GM18868 (cell line): ENCODE data around the gene UNK.
"Not testable (repeated sequence)": the region's sequence is repeated elsewhere in the genome, so short reads cannot be mapped to it uniquely, and the experiment has no call there.

Source experiments
- ATAC-seq: cut with Tn5 transposase; IDR thresholded peaks from one replicate; pipeline ENCODE4 v1.9.1; 2021; ENCODE audit warnings: mild to moderate bottlenecking, moderate library complexity; ENCODE audit not compliant: unreplicated experiment

Gene UNK

DNA sequence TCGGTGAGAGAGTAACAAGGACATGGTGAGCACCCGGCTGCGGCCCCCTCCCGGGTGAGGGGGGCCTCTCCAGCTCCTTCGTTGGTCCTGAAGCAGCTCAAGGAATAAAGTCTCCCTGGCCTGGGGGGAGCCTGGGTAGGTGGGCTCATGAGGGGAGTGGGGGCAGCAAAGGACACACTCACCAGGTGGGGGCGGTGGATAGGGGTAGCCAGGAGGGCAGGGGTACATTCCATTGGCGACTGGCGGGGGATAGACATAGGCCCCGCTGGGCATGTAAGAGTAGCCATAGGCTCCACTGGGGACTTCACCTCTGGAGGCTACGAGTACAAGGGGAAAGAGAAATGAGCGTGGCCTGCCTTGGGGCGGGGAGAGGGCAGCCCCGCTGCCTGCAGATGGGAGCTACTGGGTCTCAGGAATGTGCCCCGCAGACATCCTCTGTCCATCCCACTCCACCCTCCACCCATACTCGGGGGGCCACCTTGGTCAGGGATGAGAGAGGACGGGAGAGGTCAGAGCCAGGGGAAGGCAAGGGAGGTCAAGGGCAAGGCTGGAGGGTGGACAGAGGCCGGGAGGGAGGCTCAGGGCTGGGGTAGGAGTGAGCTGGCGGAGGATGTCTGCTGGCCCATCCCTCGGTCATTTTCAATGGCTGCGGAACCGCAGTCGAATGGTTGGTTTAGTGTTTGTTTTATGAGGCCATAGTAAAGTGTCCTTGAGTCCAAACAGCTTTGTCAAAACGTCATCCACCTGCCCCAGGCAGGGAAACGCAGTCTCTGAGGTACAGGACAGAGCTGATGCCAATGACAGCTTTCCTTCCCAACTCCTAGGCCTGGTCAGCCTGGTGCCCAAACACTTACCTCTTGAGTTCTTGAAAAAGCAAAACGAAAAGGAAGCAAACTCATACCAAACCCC is 63.3 kb downstream of the UNK start:
- ATAC-seq = no peak

DNA sequence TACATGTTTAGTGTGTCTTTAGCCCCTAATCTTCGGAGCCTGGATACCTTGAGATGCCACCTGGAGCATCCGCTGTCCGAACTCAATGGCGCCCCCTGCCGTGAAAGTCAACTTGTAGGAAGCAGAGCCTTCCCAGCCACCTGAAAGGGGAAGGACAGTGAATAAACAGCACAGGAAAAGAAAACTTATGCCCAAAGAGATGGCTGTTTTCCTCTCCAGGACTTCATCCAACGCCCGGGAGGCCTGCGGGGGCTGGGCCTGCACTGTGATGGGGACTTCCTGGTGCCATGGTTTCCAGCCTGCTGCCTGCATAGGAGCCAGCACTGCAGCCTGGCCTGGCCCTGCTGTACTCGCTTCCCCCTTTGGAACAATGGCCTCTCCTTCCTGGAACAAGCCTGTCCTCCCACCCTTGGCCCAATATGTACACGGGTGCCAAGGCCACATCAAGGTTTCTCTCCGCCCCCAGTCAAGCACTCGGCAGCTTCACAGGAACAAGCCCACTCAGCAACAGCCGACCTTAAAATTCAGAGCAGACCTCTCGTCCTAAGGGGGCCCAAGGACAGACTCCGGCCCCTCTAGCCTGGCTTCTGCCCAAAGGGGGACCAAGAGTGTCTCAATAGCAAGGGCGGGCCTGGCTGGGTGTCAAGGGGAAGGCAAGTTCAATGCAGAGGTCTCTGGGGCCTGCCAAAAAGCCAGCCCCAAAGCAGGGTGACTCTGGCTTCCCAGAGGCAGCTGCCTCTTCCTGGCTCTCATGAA is 64.1 kb downstream of the UNK start:
- ATAC-seq = no peak

DNA sequence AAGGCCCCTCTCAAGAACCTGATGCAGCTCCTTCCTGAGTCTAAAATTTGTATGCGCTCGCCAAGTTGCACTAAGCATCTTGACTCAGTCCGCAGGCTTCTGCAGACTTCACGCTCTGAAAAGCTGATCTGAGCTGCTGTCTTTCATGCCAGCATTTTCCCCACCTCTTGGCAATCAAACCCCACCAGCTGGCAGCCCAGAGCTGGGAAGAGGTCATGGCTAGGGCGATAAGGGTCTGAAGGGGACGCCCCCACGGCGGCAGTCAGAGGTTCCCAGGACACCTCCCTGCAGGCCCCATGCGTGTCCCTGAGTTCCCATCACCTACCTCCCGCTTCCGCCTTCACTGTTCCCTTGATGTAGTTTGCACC is 64.7 kb downstream of the UNK start:
- ATAC-seq = no peak

DNA sequence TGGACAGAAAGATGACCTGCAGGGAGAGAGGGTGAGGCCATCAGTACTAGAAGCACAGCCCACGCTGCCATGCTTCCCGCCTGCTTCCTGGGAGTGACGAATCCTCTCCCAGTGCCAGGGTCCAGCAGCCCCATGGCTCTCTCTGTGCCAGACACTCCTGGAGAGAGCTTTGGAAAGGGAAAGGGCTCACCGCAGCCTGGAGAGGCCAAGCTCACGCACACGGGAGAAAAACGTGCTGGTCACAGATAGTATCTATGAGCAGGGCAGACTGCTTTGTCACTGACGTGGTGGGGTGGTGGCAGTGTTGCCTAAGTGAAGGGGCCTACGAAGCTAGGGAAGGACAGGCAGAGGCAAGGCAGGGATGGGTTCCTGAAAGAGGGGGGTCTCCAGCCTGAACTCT is 65.1 kb downstream of the UNK start:
- no peak for ATAC-seq

DNA sequence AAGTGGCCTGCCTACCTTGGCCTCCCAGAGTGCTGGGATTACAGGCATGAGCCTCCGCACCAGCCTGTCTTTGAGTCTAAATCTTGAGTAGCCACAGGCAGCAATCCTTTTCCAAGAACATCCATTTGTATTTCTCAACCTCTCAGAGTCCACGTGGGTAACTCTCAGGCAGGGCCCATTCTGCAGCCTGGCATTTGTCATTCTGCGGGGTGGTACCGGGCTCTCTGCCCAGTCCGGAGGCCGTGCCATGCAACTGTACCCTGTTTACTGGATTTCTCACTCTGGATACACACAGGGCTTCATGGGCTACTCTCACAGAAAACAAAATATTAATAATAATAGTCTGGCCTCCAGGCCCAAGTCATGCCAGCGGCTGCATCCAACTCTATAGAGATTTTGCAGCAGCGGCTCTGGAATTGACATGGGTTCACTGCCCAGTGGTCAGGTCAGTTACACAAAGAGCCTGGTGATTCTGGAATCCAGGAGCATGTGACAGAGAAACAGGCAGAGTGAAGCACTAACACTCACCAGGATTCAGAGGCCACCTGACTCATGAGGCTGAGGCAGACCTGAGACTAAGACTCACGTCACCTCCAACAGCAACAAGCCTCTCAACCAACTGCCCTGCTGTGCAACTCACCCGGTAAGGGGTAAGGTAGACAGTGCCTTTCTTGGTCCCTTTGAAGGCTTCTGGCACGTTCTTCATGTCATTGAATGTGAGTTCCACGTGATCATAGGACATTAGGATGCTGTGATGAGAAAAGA is 66.5 kb downstream of the UNK start:
- no peak for ATAC-seq

DNA sequence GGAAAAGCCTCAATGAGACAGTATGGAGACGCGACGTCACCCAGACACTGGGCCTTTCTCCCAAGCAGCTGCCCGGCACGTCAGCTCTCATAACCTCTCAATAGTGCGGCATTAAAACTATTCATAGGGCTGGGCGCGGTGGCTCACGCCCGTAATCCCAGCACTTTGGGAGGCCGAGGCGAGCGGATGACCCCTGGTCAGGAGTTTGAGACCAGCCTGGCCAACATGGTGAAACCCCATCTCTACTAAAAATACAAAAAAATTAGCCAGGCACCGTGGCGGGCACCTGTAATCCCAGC is 67.0 kb downstream of the UNK start:
- ATAC-seq = not testable (repeated sequence)

DNA sequence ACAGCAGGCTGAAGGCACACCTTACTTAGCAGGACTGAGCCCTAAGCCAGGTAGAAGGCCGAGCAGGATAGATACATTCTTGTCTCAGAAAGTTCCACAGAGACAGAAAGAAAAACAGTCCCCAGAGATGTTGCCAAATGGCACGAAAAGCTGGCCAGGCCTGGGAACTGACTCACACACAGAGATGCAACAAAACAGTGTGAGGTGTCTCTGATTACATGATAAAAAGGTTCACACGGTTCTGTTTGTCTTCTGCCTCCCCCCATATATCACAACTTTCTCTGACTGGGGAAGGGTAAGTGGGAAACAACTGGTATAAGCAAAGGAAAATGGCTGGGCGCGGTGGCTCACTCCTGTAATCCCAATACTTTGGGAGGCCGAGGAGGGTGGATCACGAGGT is 68.8 kb downstream of the UNK start:
- ATAC-seq = no peak

DNA sequence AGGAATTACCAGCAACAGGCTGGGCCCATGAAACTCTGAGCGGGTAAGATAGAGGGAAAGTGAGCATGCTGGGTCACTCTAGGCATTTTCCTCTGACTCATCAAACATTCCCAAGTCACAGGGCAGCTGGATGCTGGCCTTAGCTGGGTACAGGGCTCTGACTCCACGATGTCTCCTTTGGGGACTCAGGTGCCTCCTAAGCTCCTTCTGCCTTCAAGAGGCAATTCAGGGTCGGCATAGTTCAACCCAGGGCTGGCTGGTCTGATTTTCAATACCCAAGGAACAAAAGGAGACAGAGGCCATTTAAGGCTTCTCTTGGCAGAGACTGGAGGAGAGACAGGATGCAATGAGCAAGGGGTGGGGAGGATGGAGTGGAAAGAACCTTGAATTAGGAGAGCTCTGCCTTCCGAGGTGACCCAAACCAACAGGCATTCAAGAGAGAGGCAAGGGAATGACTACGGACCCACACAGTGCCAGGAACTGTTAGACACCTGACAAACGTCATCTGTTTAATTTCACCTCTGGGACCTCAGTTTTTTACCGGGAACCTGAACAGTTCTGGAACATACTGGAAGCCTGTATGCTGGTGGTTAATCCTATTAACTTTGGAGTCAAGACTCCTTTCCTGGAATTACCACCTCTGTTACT is 69.6 kb downstream of the UNK start:
- ATAC-seq = no peak

DNA sequence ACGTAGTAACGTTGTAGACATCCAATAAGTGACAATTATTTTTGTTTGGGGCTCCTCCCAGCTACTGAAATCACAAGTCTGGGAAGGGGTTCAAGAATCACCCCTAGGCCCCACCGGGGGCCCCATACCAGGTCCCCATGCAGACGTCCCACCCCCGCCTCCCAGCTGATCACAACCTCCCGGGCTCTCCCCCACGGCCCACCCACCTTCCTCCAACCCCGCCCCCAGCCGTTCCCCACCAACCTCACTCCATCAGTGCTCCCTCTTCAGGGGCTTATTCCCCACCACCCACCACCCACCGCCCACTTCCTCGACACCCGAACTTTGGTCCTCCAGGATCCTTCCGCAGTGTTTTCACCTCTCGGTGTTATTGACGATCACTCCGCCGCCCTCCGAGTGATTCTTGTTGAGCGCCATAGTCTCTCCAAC is 70.3 kb downstream of the UNK start:
- ATAC-seq = no peak

DNA sequence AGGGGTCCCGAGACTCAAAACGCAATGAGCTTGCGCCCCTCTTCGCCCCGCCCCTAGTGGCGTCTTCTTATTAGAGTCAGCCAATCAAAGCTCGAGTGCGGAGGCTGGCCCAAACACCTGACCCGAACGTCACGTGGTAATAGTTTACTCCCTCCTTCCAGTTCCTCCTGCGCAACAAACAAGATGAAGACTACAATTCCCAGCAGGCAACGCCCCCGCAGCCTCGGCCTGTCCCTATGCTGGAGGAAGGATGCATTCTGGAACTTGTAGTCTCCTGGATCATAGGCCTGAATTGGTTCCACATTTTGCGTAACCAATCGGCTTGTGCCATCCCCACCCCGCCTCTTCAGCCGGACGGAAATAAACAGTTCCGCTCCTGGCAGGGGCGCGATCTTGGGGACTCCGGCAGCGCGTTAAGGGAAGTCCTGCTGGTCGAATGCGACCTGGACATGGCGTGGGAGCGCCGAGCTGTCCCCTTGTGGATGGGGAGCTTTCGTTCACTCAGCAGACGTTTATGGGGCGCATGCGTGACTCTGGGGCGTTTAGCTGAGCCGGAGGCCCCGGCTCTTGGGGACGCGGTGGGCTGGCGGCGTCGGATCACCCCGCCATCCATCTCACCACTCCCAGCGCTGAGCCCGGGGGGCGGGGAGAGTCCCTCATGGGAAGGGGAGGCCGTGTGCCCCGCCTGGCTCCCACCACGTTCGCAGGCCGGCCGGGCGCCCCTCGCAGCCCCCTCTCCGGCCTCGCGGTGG is 70.9 kb downstream of the UNK start, which contains the start of gene WBP2:
WBP2 (minus strand) TSS at position 26 of the 752 bp plus-strand sequence. CDS start 38 bp downstream, outside the sequence.
- peak; percentile 83 for ATAC-seq

DNA sequence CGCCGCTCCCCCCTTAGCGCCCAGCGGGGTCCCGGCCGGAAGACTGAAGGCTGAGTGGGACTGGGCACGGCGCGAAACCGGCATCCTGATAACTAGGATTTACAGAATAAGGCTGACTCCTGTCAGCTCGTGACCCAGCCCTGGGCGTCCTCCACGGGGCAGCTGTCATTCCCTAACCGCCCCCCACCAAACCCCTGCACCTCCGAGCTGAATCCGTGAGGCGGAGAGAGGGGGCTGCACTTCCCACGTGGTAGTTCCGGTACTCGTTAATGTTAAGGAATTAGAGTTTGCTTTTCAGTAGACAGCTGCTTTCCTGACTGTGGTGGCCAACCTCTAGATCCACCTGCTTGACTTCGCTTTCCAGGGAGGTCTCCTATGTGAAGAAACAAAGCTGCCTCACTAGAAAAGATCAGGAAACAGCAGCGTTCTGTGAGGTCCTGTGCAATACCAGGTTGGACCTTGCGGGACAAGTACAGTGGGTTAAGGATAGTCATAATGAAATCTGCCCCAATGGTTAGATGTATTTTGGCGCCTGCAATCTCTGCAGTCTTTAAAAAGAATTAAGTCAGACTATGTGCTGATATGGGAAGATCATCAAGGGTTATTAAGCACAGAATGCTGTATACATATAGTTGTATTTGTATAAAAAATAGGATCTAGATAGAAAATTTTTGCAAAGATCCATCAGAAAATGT is 71.6 kb downstream of the UNK start:
- ATAC-seq = peak; percentile 33

DNA sequence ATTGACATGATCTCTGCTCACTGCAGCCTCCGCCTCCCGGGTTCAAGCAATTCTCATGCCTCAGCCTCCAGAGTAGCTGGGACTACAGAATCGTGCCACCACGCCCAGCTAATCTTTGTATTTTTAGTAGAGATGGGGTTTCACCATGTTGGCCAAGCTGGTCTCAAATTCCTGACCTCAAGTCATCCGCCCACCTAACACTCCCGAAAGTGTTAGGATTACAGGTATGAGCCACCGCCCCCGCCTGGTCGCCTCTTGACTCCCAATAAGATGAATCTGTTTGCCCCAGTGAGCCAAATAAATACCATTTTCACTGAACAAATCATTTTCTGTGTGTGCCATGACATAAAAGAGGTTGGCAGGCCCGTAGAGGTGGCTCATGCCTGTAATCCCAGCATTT is 74.8 kb downstream of the UNK start:
- ATAC-seq = not testable (repeated sequence)

DNA sequence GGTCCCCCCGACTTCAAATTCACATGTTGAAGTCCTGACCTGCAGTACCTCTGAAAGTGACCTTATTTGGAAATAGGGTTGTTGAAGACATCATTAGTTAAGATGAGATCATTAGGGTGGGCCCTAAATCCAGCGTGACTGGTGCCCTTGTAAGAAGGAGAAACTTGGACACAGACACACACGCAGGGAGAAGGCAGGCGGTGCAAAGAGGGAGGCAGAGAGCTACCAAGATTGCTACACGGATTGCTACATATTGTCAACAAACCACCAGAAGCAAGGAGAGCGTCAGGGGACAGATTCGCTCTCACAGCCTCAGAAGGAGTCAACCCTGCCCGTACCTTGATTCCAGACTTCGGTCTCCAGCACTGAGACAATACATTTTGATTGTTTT is 77.3 kb downstream of the UNK start:
- no peak for ATAC-seq

DNA sequence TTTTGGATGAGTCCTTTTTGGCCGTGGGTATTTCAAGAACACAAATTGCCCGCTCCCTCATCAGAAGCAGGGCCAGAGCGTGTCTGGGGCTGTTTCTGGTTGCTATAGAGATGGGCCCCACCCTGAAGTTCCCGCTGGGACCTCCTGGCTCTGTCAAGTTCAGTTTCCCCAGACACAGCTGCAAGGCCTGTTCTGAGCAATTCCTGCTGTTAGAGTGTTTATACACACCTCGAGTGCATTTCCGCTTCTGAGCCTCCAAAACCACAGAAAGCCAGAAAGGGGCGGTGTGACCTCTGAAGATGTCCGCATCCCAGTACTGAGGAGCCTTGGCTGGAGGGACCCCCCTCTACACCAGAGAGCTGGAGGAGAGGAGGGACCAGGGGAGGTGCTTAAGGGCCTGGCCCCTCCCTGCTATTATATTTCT is 79.9 kb downstream of the UNK start:
- ATAC-seq = peak; percentile 79

DNA sequence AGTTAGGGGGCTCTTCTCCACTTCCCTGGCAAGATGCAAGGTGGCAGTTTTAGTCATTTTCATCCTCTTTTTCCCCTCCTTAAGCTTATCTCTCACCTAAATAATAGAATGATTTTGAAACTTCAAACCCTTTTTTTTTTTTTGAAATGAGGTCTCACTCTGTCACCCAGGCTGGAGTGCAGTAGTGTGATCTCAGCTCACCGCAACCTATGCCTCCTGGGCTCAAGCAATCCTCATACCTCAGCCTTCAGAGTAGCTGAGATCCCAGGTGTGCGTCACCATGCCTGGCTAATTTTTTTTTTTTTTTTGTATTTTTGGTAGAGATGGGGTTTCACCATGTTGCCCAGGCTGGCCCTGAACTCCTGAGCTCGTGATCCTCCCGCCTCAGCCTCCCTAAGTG is 80.3 kb downstream of the UNK start:
- ATAC-seq = peak; percentile 27

DNA sequence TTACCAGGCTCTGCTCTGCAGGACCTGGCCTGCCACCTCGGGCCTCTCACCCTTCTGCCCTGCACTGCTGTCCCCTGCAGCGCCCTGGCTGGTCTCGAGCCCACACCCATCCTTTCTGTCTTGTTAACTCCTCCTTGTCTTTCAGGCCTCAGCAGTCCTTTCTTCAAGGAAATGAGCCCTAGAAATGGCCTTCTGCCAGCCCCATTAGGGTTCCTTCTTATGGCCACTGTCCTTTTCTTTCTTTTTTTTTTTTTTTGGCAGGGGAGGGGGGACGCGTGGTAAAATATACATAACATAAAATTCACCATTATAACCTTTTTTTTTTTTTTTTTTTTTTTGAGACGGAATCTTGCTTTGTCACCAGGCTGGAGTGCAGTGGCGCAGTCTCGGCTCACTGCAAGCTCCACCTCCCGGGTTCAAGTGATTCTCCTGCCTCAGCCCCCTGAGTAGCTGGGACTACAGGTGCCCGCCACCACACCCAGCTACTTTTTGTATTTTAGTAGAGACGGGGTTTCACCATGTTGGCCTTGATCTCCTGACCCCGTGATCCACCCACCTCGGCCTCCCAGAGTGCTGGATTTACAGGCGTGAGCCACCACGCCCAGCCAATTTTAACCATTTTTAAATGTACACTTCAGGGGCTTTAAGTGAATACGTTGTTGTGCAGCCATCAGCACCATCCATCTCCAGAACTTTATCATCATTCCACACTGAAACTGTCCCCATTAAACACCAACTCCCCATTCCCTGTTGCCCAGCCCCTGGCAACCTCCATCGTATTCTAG is 81.0 kb downstream of the UNK start:
- ATAC-seq = not testable (repeated sequence)

DNA sequence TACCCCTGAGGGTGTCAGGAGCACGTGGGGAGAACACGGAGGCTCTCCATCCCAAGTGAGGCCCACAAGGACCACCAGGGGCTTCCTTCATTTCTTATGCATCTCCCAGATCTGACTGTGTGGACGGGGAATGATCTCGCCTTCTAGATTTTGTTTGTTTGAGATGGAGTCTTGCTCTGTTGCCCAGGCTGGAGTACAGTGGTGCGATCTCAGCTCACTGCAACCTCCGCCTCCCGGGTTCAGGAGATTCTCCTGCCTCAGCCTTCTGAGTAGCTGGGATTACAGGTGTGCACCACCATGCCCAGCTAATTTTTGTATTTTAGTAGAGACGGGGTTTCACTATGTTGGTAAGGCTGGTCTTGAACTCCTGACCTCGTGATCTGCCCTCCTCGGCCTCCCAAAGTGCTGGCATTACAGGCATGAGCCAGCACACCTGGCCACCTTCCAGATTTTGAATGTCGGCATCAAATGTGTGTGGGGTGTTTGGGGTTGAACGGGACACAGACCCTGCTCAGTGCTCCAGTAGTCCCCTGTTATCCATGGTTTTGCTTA is 84.2 kb downstream of the UNK start:
- not testable (repeated sequence) for ATAC-seq

DNA sequence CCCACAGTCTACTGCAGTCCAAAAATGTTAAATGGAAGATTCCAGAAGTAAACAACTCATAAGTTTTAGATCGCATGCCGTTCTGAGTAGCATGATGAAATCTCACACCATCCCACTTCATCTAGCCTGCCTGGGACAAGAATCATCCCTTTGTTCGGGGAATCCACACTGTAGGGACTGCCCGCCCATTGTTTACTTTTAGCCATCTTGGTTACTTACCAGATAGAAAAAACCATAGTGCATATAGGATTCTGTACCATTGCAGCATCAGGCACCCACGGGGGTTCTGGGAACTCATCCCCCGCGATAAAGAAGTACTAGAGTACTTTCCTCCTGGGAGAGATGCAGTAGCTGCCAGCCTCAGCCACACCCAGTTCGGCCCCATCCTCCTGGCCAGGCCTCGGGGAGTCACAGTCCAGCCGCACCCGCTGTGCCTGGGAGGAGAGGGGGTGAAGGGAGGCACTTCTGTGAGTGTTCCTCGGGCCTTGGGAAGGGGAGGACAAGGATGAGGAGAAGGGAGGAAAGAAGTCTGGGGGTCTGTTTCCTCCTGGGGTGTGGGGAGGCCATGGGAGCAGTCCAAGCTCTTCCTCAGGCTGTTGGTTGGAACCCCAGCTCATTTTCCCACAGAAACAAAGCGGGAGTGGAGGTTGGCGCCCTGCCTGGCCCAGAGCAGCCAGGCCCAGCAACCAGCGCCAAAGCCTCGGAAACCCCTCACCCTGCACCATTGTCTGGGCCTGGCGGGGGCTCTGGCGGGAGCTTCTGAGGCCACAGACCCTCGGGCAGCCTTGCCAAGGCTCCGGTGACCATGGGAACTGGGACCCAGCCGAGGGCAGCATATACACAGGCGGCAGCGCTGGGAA is 84.9 kb downstream of the UNK start:
- ATAC-seq = no peak
